ENCODE results near the gene GRHPR.
"Not testable (repeated sequence)": the region's sequence is repeated elsewhere in the genome, so short reads cannot be mapped to it uniquely, and the experiment has no call there.

Gene GRHPR

DNA sequence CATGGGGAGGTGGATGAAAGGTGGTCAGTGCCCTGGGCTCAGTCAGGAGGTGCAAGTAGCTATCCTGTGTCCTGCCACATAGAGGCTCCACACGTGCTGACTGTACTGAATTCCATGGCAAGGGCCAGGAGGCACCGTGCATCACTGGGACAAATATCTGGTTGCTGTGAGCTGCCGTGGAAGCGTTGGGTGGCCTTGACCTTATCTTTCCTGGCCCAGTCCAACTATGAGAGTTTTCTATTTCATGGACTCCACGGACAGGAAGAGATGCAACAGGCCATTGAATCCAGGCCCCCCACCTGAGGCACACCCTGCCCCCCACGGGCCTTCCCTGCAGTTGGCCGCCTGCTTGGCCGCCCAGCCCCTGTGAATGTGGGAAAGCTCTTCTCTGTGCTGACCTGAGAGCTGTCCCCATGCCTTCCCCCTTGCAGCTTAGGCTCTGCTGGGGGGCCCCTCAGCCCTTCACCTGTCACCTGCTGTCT is 1.7 kb downstream of the GRHPR start:
- no peak for DNase-seq

DNA sequence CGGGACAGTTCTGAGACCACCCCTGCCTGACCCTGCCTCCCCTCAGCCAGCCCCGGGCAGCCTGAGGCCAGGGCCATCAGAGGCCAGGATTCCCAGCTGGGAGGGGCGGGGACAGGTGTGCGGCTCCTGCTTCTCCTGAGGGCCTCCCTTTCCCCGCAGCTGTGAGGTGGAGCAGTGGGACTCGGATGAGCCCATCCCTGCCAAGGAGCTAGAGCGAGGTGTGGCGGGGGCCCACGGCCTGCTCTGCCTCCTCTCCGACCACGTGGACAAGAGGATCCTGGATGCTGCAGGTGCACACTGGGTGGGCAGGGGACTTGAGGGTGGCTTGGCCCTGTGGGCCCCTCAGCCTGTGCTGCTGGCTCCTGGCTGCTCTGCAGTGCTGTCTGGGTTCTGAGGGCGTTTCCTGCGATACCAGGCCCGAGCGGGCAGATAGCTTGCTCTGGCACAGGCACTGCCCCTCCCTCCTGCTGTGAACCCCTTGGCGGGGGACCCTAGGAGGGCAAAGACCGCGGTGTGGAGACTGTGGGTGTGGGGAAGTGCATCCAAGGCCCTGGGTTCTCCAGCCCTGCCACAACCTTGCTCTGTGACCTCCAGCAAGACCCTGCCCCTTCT is 2.3 kb downstream of the GRHPR start:
- DNase-seq, result no peak

DNA sequence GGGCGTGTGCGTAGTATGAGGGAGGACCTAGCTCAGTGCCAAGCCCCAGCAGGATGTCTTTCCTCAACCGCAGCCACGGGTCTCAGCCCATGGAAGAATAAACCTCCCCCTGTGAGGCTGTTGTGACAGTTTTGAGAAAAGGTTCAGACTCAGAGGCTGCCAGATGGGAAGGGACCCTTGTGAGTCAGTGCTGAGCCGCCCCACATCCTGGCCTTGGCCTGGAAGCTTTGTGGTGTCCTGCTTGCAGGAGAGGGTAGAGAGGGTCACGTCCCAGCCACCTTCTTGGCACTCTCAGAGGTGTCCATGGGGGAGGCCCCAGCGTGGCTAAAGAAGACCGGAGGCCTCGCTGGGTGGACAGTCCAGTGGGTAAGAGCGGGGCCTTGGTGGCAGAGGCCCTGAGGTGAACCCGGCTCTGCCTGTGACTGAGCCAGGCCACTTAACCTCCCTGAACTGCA is 2.8 kb downstream of the GRHPR start:
- DNase-seq, result no peak

DNA sequence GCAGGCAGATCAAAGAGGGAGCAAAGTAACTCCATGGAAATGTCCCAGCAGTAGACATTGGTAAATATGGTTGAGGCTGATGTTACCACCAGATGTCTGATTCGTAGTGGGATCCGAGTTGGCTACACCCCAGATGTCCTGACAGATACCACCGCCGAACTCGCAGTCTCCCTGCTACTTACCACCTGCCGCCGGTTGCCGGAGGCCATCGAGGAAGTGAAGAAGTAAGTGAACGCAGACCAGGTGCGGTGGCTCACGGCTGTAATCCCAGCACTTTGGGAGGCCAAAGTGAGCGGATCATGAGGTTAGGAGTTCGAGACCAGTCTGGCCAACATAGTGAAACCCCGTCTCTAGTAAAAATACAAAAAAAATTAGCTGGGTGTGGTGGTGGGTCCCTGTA is 3.9 kb downstream of the GRHPR start:
- DNase-seq, result not testable (repeated sequence)

DNA sequence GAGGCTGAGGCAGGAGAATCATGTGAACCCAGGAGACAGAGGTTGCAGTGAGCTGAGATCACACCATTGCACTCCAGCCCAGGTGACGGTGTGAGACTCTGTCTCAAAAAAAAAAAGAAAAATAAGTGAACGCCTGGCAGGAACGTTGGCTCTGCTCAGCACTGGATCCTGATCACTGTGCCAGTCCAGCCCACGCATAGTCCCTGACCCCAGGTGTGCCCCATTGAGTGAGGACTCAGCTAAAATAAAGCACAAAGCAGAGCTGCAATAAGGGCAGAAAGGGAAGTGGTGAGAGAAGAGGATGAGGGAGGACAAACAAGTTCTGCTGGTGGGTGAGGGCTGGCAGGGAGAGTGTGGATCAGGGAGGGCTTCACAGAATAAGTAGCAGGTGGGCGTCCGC is 4.3 kb downstream of the GRHPR start:
- DNase-seq, result no peak

DNA sequence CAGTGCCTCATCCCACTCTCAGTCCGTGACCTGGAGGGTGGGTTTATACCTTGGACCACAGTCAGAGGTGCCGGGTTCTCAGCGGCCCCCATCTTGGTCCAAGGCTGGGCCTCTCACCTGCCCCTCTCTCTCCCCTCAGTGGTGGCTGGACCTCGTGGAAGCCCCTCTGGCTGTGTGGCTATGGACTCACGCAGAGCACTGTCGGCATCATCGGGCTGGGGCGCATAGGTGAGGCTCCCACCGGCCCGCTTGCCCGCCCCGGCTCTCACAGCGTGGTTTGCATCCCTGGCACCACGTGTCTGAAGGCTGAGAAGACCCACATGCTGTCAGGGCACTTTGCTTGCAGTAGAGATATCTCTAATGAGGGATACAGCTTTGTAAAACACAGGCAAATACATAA is 5.8 kb downstream of the GRHPR start:
- no peak for DNase-seq

DNA sequence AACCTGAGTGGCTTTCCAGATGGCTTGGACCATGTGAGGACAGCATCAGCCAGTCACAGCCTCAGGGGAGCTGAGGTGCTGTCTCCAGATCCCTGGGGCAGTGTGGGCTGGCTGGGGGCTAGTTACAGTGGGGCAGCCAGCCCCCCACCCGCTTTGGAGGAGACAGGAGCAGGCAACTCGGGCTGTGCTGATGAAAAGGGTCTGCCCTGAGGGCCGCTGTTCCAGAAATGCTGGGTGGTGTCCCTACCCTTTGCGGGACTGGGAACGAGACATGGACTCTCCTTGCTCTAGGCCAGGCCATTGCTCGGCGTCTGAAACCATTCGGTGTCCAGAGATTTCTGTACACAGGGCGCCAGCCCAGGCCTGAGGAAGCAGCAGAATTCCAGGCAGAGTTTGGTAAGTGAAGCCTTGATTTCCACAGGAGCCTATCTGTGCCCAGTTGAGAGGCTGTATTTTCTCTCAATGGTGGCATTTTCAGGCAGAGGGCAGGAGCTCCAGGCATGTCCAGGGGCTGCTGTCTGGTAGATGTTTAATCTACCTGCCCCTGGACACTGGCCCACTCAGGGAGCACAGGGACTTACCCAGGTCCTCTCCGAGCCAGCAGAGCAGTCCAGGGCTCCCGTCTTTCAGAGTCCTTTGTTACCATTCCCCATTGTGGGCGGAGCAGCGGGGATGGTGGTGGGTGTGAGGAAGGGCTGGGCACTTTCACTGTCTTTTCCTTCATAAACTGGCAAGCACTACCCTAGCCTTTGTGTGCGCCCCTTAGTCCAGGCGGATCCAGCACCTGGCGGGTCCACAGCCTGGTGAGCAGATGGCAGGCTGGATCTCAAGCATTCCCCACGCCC is 7.2 kb downstream of the GRHPR start:
- no peak for DNase-seq

DNA sequence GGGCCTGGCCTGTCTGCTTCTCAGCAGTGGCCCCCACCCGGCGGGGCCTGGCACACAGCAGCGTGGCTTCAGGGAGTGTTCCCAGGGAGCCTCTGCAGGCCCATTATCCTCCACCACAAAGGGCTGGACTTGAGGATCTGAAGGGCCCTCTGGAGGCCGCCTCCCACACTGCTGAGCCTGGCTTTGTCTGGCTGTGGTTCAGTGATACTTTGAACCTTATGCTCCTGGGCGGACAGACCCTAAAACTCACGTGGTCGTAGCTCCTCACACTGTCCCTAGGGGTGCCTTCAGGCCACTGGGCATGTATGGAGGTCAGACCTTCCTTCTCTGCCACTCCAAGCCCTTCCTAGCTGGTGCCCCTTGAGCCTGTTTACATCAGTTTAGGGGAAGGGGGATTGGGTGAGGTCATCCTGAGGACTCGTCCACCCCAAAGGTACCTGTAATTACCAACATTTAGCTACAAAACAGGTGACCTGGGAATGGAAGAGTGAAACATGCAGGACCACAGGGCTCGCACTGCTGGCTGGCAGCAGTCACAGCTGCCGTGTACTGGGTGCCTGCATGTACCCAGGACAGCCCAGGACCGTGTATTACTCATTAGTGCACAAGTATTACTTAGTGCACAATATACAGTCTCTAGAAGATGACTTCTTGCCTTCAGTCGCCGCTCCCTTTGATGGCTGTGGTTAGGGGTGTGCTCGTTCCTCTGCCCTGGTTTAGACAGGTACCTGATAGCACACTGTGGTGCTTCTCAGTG is 8.5 kb downstream of the GRHPR start:
- DNase-seq, result no peak

DNA sequence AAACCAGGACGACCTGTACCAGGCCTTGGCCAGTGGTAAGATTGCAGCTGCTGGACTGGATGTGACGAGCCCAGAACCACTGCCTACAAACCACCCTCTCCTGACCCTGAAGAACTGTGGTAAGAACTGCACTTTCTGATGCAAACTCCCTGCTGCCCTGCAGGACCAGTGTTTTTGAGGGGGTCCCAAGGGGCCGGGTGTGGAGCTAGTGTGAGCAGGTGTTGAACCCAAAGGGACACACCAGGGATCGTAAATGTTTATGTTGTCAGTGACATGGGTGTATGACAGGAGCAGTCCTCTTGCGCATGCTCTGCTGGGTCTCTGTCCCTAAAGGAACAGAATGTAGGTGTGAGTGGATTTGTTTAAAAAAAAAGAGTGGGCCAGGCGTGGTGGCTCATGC is 9.5 kb downstream of the GRHPR start:
- DNase-seq, result no peak

DNA sequence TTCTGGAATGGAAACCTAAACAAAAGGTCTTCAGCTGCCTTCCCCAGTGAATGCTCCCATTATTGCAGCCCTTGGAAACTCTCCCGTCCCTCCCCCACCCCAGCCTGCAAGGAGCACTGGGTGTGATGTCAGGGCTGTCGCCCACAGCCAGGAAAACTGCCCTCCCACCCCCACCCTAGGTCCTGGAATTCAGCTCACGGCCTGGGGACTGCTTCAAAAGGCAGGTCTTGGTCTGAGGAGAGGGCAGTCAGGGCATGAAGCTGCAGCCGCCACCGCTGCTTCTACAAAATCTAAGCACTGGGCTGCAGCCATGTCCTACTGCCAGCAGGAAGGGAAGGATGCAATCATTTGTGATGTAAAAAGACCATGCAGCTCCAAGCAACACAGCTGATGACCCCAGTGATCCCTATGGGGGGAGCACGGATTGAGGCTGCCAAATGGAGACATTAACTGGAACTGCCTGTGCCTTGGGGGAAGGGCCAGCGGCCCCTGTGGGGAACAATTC is 11.4 kb downstream of the GRHPR start:
- DNase-seq, result no peak

DNA sequence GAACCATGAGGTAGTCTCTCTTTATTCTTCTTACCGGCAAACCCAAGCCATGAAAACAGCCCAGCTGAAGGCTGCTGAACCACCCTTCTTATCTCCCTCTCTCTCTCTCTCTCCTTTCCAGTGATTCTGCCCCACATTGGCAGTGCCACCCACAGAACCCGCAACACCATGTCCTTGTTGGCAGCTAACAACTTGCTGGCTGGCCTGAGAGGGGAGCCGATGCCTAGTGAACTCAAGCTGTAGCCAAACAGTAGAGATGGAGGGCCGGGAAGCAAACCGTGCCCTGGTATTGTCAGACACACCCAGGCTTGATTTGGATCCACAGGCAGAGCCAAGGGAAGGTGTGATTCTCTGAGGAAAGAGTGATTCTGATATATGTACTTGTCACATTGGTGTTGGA is 14.0 kb downstream of the GRHPR start:
- no peak for DNase-seq

DNA sequence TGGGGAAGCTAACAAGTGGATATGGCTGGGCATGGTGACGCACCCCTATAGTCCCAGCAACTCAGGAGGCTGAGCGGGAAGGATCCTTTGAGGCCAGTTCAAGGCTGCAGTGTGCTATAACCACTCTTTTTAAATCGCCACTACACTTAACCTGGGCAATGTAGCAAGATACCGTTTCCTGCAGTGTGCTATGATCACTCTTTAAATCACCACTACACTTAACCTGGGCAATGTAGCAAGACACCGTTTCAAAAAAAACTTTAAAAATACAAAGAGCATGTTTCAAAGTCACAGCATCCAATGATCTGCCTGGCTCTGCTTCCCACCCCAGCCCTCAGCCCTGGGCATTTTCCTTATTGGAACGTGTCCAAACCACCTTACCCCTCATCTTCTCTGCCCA is 14.5 kb downstream of the GRHPR start:
- DNase-seq, result no peak

DNA sequence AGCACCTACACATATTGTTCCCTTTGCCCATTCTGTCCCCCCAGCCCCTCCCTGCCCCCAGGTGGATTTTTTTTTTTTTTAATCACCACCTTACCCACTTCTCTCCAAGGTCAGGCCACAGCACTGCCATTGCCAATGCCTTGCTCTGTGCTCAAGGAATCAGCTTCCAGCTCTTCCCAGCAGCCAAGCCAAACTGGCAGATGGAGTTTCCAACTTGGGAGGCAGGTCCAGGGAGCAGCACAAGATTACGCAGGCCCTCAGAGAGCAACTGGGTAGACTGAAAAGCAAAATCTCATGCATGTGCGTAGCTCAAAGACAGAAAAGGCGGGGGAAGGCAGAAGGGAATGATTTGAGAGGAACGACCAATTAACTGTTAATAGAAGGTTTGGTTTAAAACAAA is 15.1 kb downstream of the GRHPR start:
- no peak for DNase-seq

DNA sequence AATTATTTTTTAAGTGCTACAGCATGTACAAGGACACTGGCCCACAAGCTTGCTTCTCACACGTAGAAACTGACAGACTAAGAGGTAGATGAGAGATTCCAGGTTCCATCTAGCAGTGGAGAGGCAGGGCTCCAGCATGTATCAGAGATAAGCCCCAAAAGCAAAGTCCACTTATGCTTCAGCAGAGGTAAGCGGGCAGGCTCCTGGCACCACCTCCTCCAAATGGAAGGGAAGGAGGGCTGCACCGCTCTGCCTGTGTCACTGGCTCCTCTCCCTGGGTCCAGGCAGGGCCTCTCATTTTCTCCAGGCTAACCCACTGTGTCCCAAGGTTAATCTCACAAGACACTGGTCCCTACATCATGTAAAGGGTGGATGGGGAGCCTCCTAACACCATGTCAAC is 15.9 kb downstream of the GRHPR start:
- DNase-seq, result no peak

DNA sequence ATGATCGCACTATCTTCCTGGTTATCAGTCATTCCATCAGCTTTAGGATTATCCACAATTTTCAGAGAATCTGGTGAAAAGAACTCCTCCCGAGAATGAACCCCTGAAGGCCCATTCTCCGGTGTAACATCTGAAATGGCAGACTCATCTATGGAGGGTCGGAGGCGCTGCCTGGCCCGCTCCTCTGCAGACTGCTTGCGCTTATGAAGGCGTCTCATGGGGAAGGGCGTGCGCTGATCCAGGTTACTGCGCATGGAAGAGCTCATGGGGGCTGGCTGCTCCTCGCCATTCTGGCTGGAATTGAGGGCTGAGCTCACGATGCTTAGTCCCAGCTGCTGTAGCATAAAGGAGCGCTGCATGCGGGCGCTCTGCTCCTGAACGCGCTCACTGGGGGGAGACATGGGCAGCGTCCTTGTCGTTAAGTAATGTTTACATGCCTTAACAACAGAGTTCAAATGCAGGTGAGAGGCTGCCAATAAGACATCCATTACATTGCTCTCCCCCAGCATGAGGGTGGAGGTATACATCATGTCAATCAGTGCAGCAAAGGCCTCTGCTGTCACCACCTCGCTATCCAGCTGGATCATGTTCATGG is 19.4 kb downstream of the GRHPR start:
- DNase-seq, result no peak

DNA sequence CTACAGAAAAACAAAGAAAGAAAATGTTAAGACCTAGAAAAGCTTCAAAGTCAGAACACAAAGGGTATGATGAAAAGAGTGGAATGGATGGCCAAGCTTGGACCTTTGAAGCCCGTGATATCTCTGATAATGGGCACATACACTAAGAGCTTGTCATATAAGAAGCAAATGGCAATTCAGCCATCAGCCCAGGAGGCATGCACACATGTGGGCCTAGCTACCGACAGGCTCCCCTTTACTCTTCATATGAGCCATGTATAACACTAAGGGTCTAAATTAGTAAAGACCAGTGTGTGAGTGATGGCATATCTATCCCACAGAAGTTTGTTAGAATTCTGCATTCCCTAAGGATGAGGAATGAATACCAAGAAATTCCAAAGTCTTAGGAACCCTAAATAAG is 20.1 kb downstream of the GRHPR start:
- DNase-seq, result no peak

DNA sequence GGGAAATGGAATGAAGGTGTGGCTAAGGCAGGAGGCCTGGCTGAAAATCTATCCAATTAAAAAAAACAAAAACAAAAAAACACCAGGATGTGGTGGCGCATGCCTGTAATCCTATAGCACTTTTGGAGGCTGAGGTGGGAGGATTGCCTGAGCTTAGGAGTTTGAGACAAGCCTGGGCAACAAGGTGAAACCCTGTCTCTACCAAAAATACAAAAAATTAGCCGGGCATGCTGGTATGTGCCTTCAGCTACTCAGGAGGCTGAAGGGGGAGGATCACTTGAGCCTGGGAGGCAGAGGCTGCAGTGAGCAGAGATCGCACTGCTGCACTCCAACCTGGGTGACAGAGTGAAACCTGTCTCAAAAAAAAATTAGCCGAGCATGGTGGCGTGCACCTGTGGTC is 21.1 kb downstream of the GRHPR start:
- no peak for DNase-seq

DNA sequence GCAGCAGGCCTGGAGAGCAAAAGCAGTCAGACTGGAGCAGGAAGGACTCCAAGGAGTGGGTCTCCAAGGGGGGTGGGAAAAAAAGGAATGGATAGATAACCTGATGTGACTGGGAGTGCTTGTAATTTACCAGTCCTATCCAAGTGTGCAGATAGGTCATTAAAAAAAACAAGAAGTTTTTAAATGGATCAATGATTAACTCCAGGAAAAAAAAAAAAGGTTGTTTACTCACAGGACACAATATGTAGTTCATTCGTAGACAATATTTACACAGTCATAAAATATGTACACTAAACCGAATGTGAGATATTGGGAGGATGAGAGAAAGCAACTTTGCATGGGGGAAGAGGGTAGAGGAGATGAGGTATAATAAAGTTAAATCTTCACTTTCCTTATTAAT is 22.4 kb downstream of the GRHPR start:
- no peak for DNase-seq

DNA sequence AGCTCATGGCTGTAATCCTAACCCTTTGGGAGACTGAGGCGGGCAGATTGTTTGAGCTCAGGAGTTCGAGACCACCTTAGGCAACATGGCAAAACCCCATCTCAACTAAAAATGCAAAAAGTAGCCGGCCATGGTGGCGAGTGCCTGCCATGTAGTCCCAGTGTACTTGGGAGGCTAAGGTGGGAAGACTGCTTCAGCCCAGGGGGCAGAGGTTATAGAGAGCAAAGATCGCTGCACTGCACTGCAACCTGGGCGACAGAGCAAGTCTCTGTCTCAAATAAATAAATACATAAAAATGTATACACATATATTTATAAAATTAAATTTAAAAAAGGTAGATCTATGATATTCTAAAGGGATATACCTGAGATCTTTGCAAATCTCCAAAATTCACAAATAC is 23.3 kb downstream of the GRHPR start:
- no peak for DNase-seq

DNA sequence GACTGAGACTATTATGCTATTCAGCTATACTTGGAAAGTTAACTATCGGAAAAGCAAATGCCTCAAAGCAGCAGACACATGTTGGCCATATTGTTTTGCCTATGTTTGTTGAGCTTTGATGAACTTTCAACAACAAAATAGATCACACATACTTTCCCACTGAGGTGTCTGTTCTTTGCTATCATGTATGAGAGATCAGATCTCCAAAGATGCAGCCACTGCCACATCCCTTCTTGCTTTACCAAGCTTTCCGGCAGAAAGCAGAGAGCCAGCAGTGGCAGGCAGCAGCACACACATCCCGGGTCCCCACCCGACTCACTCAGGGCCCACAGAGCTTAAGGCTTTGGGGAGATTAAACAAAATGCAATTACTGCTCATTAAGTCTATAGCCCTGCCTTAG is 23.9 kb downstream of the GRHPR start:
- DNase-seq, result no peak

DNA sequence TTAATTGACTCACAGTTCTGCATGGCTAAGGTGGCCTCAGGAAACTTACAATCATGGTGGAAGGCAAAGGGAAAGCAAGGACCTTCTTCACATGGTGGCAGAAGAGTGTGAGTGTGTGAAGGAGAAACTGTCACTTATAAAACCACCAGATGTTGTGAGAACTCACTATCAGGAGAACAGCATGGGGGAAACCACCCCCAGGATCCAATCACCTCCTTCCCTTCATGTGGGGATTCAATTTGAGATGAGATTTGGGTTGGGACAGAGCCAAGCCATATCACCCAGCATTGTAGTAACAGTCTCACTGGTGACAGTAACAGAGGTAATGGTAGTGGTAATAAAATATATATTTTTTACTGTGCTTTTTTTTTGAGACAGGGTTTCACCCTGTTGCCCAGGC is 24.6 kb downstream of the GRHPR start:
- DNase-seq, result no peak

DNA sequence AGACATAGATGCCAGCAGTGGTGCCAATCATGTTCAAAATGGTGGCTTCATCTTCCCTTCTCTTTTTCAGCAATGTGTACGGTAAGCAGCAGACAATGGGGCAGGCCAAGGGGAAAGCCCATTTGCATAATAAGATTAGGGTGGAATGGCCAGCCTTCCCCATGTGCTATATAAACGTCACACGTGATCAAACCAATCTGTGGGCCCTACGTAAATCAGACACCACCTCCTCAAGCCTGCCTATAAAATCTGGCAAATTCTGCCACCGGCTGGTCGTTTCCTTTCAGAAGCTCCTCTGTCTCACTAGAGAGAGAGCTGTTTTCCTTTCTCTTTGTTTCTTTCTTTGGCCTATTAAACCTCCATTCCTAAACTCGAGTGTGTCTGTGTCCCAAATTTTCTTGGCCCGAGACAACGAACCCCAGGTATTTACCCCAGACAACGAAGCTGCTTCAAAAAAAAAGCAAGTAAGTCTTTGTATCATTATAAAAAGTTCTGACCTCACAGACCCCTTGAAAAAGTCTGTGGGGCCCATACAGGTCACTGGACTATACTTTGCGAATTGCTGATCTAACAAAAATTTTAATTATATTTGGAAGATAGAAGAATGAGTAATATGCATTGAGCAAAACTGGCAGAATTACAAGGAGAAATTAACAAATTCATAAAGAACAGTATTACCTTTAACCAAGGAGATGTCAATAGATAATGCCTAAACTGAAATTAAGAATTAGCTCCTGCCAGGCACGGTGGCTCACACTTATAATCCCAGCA is 27.6 kb downstream of the GRHPR start:
- no peak for DNase-seq
